Skeletal muscle satellite cell (primary cell): ENCODE data around the gene DNAAF9. TPM values are rescaled to one million over a fixed set of nuclear protein-coding genes. Genes with fewer than 3 reads are reported as not detected.

Experiments used
- H3K27me3 ChIP-seq: 2 replicates; pipeline ENCODE4 v1.7.0; 2013; ENCODE audit warnings: low read length; ENCODE audit not compliant: control insufficient read depth, insufficient read depth
- H3K36me3 ChIP-seq: 2 replicates; pipeline ENCODE4 v1.7.0; 2013; ENCODE audit warnings: mild to moderate bottlenecking, control low read depth, low read length; ENCODE audit not compliant: insufficient read depth
- H3K4me1 ChIP-seq: 2 replicates; pipeline ENCODE4 v1.7.0; 2013; ENCODE audit warnings: low read length; ENCODE audit not compliant: control insufficient read depth, insufficient read depth
- H3K4me2 ChIP-seq: 2 replicates; pipeline ENCODE4 v1.7.0; 2013; ENCODE audit warnings: mild to moderate bottlenecking, low read length
- H3K4me3 ChIP-seq: 2 replicates; pipeline ENCODE4 v1.7.0; 2013; ENCODE audit warnings: low read length
- H3K9ac ChIP-seq: 2 replicates; pipeline ENCODE4 v1.7.0; 2013; ENCODE audit warnings: mild to moderate bottlenecking, low read depth, low read length, moderate library complexity
- H3K9me3 ChIP-seq: replicated peaks from 2 replicates; pipeline ENCODE4 v1.7.0; 2013; ENCODE audit warnings: mild to moderate bottlenecking, control low read depth, low read length
- small RNA-seq: library from RNA; depleted of rRNA; stranded (forward); fragments of <200 nt; gene quantifications from one replicate; pipeline ENCODE3, GENCODE V24; 2012

DNAAF9 gene

DNA sequence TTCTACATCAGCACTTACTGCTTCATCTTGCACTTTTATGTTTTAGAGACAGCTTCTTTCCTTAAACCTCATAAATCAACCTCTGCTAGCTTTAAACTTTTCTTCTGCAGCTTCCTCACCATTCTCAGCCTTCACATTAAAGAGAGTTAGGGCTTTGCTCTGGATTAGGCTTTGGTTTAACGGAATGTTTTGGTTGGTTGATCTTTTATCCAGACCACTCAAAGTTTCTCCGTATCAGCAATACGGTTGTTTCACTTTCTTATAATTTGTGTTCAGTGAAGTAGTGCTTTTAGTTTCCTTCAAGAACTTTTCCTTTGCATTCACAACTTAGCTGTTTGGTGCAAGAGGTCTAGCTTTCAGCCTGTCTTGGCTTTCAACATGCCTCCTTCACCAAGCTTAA lies 40.4 kb downstream of the DNAAF9 start:
- Histone ChIP-seq H3K9me3 (no peaks in the 10 kb centered on the region), H3K4me1 (no peaks in the 10 kb centered on the region), H3K36me3 (peaks cover 16% of the 10 kb centered on the region), H3K9ac (no peak overlapping the region), H3K4me2 (no peak overlapping the region), H3K4me3 (no peak overlapping the region), H3K27me3 (no peaks in the 10 kb centered on the region)

DNA sequence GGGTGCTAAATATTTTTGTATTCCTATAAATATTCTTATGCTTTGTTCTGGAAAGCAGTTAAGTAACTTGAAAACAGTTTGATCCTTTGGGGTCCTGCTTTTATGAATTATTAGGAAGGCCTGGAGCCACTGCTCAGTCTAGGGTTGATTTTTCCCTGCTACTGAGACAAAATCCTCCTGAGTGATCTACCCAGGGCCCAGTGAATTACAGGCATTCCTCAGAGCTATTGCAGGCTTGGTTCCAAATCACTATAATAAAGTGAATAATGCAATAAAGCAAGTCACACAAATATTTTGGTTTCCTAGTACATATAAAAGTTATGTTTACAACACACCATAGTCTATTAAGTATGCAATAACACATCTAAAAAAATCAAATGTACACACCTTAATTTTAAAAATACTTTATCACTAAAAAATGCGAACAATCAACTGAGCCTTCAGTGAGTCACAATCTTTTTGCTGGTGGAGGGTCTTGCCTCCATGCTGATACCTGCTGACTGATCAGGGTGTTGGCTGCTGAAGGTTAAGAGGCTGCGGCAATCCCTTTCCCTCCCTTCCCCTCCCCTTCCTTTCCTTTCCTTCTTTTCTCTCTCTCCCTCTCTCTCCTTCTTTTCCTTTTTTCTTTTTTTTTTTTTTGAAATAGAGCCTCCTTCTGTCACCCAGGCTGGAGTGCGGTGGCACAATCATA lies 43.0 kb downstream of the DNAAF9 start:
- H3K4me1 ChIP-seq = no peaks in the 10 kb centered on the region
- H3K27me3 ChIP-seq = no peaks in the 10 kb centered on the region
- peaks cover 23% of the 10 kb centered on the region for H3K36me3 ChIP-seq
- H3K4me3 ChIP-seq = no peak overlapping the region
- no peak overlapping the region for H3K4me2 ChIP-seq
- H3K9me3 ChIP-seq = no peaks in the 10 kb centered on the region
- no peak overlapping the region for H3K9ac ChIP-seq

DNA sequence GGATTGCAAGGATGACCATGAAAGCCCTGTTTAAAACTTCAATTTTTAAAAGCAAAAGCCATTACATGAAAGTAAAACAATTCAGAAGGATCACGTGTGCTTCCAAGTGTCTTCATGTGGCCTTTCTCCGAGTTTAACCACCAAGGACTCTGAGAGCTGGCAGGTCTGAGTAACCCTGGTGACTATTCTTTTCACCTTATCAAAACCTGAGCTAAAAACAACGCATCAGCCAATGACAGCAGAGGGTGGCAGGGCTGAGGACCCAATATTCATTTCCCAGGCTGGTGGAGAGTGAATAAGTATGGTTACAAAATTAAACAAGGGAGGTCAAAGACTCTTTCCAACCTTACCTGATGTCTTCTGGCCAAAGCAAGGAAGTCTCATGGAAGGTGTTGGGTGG lies 46.7 kb downstream of the DNAAF9 start:
- no peaks in the 10 kb centered on the region for H3K4me1 ChIP-seq
- H3K27me3 ChIP-seq = no peaks in the 10 kb centered on the region
- H3K4me3 ChIP-seq = no peak overlapping the region
- no peak overlapping the region for H3K9ac ChIP-seq
- H3K9me3 ChIP-seq = no peaks in the 10 kb centered on the region
- H3K4me2 ChIP-seq = no peak overlapping the region
- H3K36me3 ChIP-seq = peaks cover 30% of the 10 kb centered on the region

DNA sequence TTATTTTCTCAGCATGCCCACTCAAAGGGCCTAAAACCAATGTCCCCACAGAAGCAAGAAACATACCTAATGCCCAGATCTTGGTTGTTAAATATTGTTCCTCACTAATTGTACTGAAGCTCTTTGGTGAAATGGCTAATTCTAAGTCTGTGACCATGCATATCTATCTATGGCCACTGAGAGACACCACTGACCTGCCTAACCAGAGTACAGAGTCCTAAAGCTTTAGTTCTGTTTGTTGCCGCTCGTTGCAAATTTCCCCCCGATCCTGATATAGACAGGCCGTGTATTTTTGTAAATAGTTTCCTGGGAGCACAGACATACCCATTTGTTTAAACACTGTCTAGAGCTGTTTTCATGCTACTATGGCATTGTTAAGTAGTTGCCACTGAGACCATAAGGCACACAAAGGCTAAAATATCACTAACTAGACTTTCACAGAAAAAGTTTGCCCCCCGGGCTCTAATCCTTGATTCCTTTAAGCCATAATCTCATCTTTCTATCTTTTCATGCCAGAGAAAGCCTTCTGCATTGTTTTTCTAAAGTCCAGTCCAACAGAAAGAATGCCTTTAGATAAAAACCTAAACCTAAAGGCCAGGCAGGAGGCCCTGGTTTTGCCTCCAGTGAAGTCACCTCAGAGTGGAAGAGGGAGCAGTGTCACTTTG lies 48.7 kb downstream of the DNAAF9 start:
- H3K9me3 ChIP-seq = no peaks in the 10 kb centered on the region
- H3K9ac ChIP-seq = no peak overlapping the region
- no peak overlapping the region for H3K4me3 ChIP-seq
- peaks cover 36% of the 10 kb centered on the region for H3K36me3 ChIP-seq
- no peaks in the 10 kb centered on the region for H3K27me3 ChIP-seq
- H3K4me2 ChIP-seq = no peak overlapping the region
- no peaks in the 10 kb centered on the region for H3K4me1 ChIP-seq

Small RNA genes lying within 50 kb of the gene (small RNA-seq; reads per million reads assigned to genes)
- gene RF00012 (not detected), gene RNU6-1019P (not detected)
